ENCODE measurements around the gene GALNT10.

DNA sequence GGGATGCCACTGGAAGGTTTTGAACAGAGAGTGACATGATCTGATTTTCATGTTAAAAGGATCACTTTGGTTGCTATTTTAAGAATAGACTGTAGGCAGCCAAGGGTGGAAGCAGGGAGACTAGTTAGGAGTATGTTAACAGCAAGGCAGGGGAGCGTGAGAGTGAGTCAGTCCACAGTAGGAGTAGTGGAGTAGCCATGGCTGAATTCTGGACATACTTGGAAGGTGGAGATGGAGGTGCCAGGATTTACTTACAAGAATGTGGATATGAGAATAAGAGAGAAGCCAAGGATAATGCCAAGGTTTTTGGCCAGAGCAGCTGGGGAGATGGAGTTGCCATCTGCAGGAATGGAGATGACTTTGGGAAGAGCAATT lies 118.8 kb downstream of the GALNT10 start:
- TF ChIP-seq POLR2A (IDR thresholded peaks at IDR 0.05) (no peak), CTCF (IDR thresholded peaks at IDR 0.05) (no peak)
